ENCODE measurements around the gene CROT. TPM values are rescaled to one million over a fixed set of nuclear protein-coding genes. Genes with fewer than 3 reads are reported as not detected.

Gene CROT
- total RNA-seq, 3 donors from 2014 or later: 11.7 to 34.4 (median 28.8) TPM

- Histone ChIP-seq H3K36me3 (no peaks in the 10 kb centered on the region), H3K9me3 (no peaks in the 10 kb centered on the region), H3K4me1 (no peaks in the 10 kb centered on the region), H3K27ac (no peak overlapping the region), H3K4me3 (no peak overlapping the region), H3K27me3 (no peaks in the 10 kb centered on the region)
- DNase-seq (ENCODE audit: low spot score in 2 of 2): no peak
- no peak for TF ChIP-seq POLR2A (IDR thresholded peaks at IDR 0.05)
- no peak for TF ChIP-seq POLR2AphosphoS5 (IDR thresholded peaks at IDR 0.05)
- no peak for TF ChIP-seq CTCF (IDR thresholded peaks at IDR 0.05)
- intact Hi-C loops (cut with DNase I; ENCODE audit: low total_unique reads): no loop called here
These were observed 17.9 kb downstream of the CROT start for GRCh38 chr7:87363342-87363741.

GRCh38 chr7:87364246-87364645 lies 18.8 kb downstream of the CROT start:
- no peak overlapping the region for H3K4me3 ChIP-seq
- no peaks in the 10 kb centered on the region for H3K27me3 ChIP-seq
- no peaks in the 10 kb centered on the region for H3K36me3 ChIP-seq
- intact Hi-C loops (cut with DNase I; ENCODE audit: low total_unique reads): no loop called here
- no peak for DNase-seq (ENCODE audit: low spot score in 2 of 2)
- H3K27ac ChIP-seq: no peak overlapping the region
- TF ChIP-seq POLR2A (IDR thresholded peaks at IDR 0.05): no peak
- no peaks in the 10 kb centered on the region for H3K4me1 ChIP-seq
- H3K9me3 ChIP-seq: no peaks in the 10 kb centered on the region

DNA sequence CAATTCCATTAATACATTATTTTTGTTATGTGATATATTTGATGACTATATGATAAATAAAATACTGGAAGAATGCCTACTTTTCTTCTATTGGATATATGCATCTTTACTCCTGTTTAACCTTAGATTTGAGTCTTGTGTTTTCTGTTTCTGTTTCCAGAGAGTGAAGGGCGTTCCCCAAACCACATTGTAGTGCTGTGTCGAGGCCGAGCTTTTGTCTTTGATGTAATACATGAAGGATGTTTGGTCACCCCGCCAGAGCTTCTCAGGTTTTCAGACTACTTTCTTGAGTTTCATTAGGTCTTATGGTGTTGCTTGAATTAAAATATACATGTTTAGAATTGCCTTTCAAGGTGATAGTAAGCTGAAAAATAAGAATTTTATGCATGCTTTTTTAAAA lies 23.8 kb downstream of the CROT start:
- no peaks in the 10 kb centered on the region for H3K36me3 ChIP-seq
- no peaks in the 10 kb centered on the region for H3K9me3 ChIP-seq
- TF ChIP-seq CTCF (IDR thresholded peaks at IDR 0.05) (no peak), POLR2AphosphoS5 (IDR thresholded peaks at IDR 0.05) (no peak), POLR2A (IDR thresholded peaks at IDR 0.05) (no peak)
- H3K27ac ChIP-seq: no peak overlapping the region
- H3K27me3 ChIP-seq: no peaks in the 10 kb centered on the region
- no peaks in the 10 kb centered on the region for H3K4me1 ChIP-seq
- H3K4me3 ChIP-seq: no peak overlapping the region
- intact Hi-C loops (cut with DNase I; ENCODE audit: low total_unique reads): no loop called here
- no peak for DNase-seq (ENCODE audit: low spot score in 2 of 2)

DNA sequence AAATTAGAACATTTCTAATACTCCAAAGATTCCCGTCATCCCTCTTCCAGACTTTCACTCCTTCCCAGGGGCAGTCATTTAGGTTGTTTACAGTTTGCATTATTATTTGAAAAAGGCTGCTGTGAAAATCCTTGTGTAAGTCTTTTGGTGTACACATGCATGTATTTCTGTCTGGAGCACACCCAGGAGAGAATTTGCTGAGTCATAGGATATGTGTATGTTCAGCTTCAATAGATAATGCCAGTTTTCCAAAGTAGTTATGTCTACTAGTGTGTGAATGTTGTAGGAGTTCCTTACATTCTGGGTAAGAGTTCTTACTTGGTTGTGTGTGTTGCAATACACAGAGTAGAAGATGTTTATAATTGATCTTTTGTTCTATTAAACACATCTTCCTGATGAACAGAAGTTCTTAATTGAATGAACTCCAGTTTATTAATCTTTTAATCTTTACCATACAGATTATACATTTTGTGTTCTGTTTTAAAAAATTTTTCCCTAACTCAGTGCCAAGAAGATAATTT lies 25.3 kb downstream of the CROT start:
- Histone ChIP-seq H3K27ac (no peak overlapping the region), H3K4me3 (no peak overlapping the region), H3K36me3 (no peaks in the 10 kb centered on the region), H3K4me1 (no peaks in the 10 kb centered on the region), H3K9me3 (no peaks in the 10 kb centered on the region), H3K27me3 (no peaks in the 10 kb centered on the region)
- no peak for TF ChIP-seq CTCF (IDR thresholded peaks at IDR 0.05)
- no peak for TF ChIP-seq POLR2A (IDR thresholded peaks at IDR 0.05)
- no peak for TF ChIP-seq POLR2AphosphoS5 (IDR thresholded peaks at IDR 0.05)
- no peak for DNase-seq (ENCODE audit: low spot score in 2 of 2)
- intact Hi-C loops (cut with DNase I; ENCODE audit: low total_unique reads): no loop called here

DNA sequence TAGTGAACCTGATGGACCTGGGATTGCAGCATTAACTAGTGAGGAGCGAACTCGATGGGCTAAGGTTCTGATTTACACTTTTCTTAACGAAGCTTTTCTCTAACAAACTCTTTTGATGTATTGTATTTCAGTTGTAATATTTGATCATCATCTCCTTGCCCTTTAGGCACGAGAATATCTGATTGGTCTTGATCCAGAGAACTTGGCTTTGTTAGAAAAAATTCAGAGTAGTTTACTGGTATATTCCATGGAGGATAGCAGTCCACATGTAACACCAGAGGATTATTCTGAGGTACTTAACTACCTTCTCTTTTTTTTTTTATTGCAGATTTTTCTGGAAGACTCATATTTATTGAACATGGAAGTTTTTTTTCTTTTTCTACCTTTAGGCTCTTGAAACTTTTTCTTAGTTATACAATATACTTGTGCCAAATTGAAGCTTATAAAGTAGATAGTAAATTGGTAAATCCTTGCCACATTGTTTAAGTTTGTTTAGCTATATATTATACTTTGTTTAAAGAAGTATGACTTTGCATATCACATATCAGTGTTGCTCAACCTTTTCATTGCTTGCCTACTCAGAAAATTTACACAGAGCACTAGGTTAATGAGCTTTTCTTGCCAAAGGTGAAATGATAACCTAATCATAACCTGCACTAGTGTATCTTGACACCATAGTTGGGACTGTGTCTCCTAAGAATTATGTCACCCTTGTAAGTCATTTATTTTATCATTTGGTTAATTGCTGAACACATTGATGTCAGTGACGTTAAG lies 30.4 kb downstream of the CROT start:
- TF ChIP-seq CTCF (IDR thresholded peaks at IDR 0.05) (no peak), POLR2A (IDR thresholded peaks at IDR 0.05) (no peak), POLR2AphosphoS5 (IDR thresholded peaks at IDR 0.05) (no peak)
- DNase-seq (ENCODE audit: low spot score in 2 of 2): no peak
- Histone ChIP-seq H3K27ac (no peak overlapping the region), H3K36me3 (no peaks in the 10 kb centered on the region), H3K27me3 (no peaks in the 10 kb centered on the region), H3K4me3 (no peak overlapping the region), H3K4me1 (no peaks in the 10 kb centered on the region), H3K9me3 (no peaks in the 10 kb centered on the region)
- intact Hi-C loops (cut with DNase I; ENCODE audit: low total_unique reads): no loop called here

All from breast epithelium (tissue), 4 donors.